HEK293 (cell line): Measurements from ENCODE around the gene LRRC27.

ENCODE experiments used
- CTCF ChIA-PET: fragments of 350-600 bp; formaldehyde crosslinking; extraction: SDS; loops from one replicate; lab custom pipeline; 2021; ENCODE audit warnings: antibody characterized with exemption; lab: Yijun Ruan, JAX
- POLR2A ChIA-PET: fragments of 300-600 bp; formaldehyde crosslinking; extraction: SDS; loops from one replicate; lab custom pipeline; 2020; ENCODE audit warnings: antibody characterized with exemption, inconsistent platforms; lab: Yijun Ruan, JAX
- H3K27ac ChIP-seq: fragments of 200-500 bp; sonication (Bioruptor generic); 2 replicates; pipeline ENCODE4 v1.5.1; 2014; ENCODE audit warnings: low read depth, low read length, control low read depth, inconsistent platforms; ENCODE audit errors: extremely low read depth
- H3K36me3 ChIP-seq, 2 experiments: fragments of 200-500 bp in 1 of 2; sonication (Bioruptor generic) in 1 of 2; 1 replicate in 1 of 2; 2 replicates in 1 of 2; pipeline ENCODE4 v1.5.1; 2014 to 2017; ENCODE audit warnings: inconsistent platforms in 2 of 2, low read length in 2 of 2; ENCODE audit not compliant: control insufficient read depth in 2 of 2, insufficient read depth in 1 of 2
- H3K4me1 ChIP-seq: fragments of 200-500 bp; sonication (Bioruptor generic); 2 replicates; pipeline ENCODE4 v1.5.1; 2014; ENCODE audit warnings: mild to moderate bottlenecking, low read length, inconsistent platforms; ENCODE audit not compliant: control insufficient read depth, insufficient read depth
- H3K4me3 ChIP-seq: 2 replicates; pipeline ENCODE4 v1.5.1; 2011; ENCODE audit warnings: low read depth, mild to moderate bottlenecking, control low read depth, low read length, moderate library complexity
- H3K9me3 ChIP-seq: fragments of 200-500 bp; sonication (Bioruptor generic); 2 replicates; pipeline ENCODE4 v1.5.1; 2014; ENCODE audit warnings: low read depth, low read length, inconsistent platforms; ENCODE audit not compliant: control insufficient read depth, insufficient read depth
- GLI2 ChIP-seq: fragments of 450-650 bp; formaldehyde crosslinking; IDR thresholded peaks from 2 replicates; pipeline ENCODE4; 2017; ENCODE audit warnings: missing biosample characterization, missing genetic modification characterization, low read depth, borderline replicate concordance
- REPIN1 ChIP-seq: fragments of 450-650 bp; formaldehyde crosslinking; IDR thresholded peaks from 2 replicates; pipeline ENCODE4 v1.5.1; 2017; ENCODE audit warnings: missing biosample characterization, missing genetic modification characterization, low read depth
- SCRT1 ChIP-seq: fragments of 450-650 bp; formaldehyde crosslinking; IDR thresholded peaks from 2 replicates; pipeline ENCODE4 v1.5.1; 2016; ENCODE audit warnings: missing biosample characterization, missing genetic modification characterization, borderline replicate concordance
- SP2 ChIP-seq: fragments of 450-650 bp; formaldehyde crosslinking; IDR thresholded peaks from 2 replicates; pipeline ENCODE4 v1.5.1; 2016; ENCODE audit warnings: missing biosample characterization, missing genetic modification characterization
- ZFP37 ChIP-seq: fragments of 450-650 bp; formaldehyde crosslinking; IDR thresholded peaks from 2 replicates; pipeline ENCODE4 v1.5.1; 2016; ENCODE audit warnings: missing biosample characterization, missing genetic modification characterization
- ZIC2 ChIP-seq: fragments of 450-650 bp; formaldehyde crosslinking; IDR thresholded peaks from 2 replicates; pipeline ENCODE4 v1.5.1; 2016; ENCODE audit warnings: missing biosample characterization, missing genetic modification characterization
- ZNF239 ChIP-seq: fragments of 450-650 bp; formaldehyde crosslinking; IDR thresholded peaks from 2 replicates; pipeline ENCODE4 v1.5.1; 2016; ENCODE audit warnings: missing biosample characterization, missing genetic modification characterization
- ZNF341 ChIP-seq: fragments of 450-650 bp; formaldehyde crosslinking; IDR thresholded peaks from 2 replicates; pipeline ENCODE4; 2016; ENCODE audit warnings: low read depth, missing biosample characterization, missing genetic modification characterization
- ZNF426 ChIP-seq: fragments of 450-650 bp; formaldehyde crosslinking; IDR thresholded peaks from 2 replicates; pipeline ENCODE4 v1.5.1; 2017; ENCODE audit warnings: missing biosample characterization, missing genetic modification characterization, mild to moderate bottlenecking, inconsistent platforms, moderate library complexity
- ZNF514 ChIP-seq: fragments of 450-650 bp; formaldehyde crosslinking; IDR thresholded peaks from 2 replicates; pipeline ENCODE4 v1.5.1; 2016; ENCODE audit warnings: missing biosample characterization, missing genetic modification characterization
- ZNF548 ChIP-seq: fragments of 450-650 bp; formaldehyde crosslinking; IDR thresholded peaks from 2 replicates; pipeline ENCODE4 v1.5.1; 2016; ENCODE audit warnings: missing biosample characterization, missing genetic modification characterization
- ZNF560 ChIP-seq: fragments of 450-650 bp; formaldehyde crosslinking; IDR thresholded peaks from 2 replicates; pipeline ENCODE4 v1.5.1; 2017; ENCODE audit warnings: missing biosample characterization, missing genetic modification characterization, borderline replicate concordance
- ZNF664 ChIP-seq: fragments of 450-650 bp; formaldehyde crosslinking; IDR thresholded peaks from 2 replicates; pipeline ENCODE4 v1.5.1; 2016; ENCODE audit warnings: missing biosample characterization, missing genetic modification characterization
- TF ChIP-seq, protein P1 (sequence below): fragments of 450-650 bp; formaldehyde crosslinking; IDR thresholded peaks from 2 replicates; pipeline ENCODE4 v1.5.1; 2016; ENCODE audit warnings: missing biosample characterization, missing genetic modification characterization
- TF ChIP-seq, protein P2 (sequence below): fragments of 450-650 bp; formaldehyde crosslinking; conservative IDR thresholded peaks from 2 replicates; pipeline ENCODE4 v1.5.1; 2016; ENCODE audit warnings: low read depth, missing biosample characterization, missing genetic modification characterization
- TF ChIP-seq, protein P3 (sequence below): fragments of 450-650 bp; formaldehyde crosslinking; IDR thresholded peaks from 2 replicates; pipeline ENCODE4 v1.5.1; 2016; ENCODE audit warnings: missing biosample characterization, missing genetic modification characterization
- TF ChIP-seq, protein P4 (sequence below): fragments of 450-650 bp; formaldehyde crosslinking; optimal IDR thresholded peaks from 2 replicates; pipeline ENCODE3; 2016; ENCODE audit warnings: missing biosample characterization, mild to moderate bottlenecking, missing genetic modification characterization

The LRRC27 gene

DNA sequence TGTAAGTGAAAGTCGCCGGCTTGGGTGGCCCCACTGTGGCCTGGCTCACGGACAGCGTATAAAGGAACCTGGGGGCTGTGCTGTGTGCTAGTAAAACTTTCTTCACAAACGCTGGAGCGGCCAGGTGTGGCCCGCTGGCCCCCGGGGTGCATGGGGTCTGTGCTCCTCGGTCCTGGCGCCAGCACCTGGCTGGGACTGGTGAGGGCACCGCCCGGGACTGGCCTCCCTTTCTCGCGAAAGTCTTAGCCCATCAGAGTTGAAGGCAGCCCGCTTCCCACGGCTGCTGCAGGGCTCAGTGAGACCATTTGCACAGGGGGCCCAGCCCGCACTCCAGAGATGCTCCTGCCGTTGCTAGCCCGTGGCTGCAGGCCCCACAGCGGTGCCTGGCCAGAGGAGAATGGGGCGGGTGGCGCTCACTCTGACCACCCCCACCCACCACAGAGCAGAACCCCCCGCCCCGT, 70.8 kb downstream of the LRRC27 start:
- TF ChIP-seq, protein P1, sequence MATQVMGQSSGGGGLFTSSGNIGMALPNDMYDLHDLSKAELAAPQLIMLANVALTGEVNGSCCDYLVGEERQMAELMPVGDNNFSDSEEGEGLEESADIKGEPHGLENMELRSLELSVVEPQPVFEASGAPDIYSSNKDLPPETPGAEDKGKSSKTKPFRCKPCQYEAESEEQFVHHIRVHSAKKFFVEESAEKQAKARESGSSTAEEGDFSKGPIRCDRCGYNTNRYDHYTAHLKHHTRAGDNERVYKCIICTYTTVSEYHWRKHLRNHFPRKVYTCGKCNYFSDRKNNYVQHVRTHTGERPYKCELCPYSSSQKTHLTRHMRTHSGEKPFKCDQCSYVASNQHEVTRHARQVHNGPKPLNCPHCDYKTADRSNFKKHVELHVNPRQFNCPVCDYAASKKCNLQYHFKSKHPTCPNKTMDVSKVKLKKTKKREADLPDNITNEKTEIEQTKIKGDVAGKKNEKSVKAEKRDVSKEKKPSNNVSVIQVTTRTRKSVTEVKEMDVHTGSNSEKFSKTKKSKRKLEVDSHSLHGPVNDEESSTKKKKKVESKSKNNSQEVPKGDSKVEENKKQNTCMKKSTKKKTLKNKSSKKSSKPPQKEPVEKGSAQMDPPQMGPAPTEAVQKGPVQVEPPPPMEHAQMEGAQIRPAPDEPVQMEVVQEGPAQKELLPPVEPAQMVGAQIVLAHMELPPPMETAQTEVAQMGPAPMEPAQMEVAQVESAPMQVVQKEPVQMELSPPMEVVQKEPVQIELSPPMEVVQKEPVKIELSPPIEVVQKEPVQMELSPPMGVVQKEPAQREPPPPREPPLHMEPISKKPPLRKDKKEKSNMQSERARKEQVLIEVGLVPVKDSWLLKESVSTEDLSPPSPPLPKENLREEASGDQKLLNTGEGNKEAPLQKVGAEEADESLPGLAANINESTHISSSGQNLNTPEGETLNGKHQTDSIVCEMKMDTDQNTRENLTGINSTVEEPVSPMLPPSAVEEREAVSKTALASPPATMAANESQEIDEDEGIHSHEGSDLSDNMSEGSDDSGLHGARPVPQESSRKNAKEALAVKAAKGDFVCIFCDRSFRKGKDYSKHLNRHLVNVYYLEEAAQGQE (tag by site-specific recombination), result no peak
- TF ChIP-seq ZNF426 (tag by site-specific recombination), result no peak
- ChIA-PET CTCF (interaction anchor here (0.6 kb wide), 1 partner anchor 252 kb away, joined by 3 read pairs; no protein-coding TSS in a partner anchor), POLR2A (no interaction called here)
- Histone ChIP-seq H3K36me3 (peaks cover 0 to 21% of the 10 kb centered on the region in 2 experiments; a peak in 1 of 3 replicates), H3K27ac (no peak overlapping the region), H3K4me3 (no peak overlapping the region), H3K4me1 (no peaks in the 10 kb centered on the region; the same call in 1 of the 2 replicates), H3K9me3 (no peaks in the 10 kb centered on the region)

DNA sequence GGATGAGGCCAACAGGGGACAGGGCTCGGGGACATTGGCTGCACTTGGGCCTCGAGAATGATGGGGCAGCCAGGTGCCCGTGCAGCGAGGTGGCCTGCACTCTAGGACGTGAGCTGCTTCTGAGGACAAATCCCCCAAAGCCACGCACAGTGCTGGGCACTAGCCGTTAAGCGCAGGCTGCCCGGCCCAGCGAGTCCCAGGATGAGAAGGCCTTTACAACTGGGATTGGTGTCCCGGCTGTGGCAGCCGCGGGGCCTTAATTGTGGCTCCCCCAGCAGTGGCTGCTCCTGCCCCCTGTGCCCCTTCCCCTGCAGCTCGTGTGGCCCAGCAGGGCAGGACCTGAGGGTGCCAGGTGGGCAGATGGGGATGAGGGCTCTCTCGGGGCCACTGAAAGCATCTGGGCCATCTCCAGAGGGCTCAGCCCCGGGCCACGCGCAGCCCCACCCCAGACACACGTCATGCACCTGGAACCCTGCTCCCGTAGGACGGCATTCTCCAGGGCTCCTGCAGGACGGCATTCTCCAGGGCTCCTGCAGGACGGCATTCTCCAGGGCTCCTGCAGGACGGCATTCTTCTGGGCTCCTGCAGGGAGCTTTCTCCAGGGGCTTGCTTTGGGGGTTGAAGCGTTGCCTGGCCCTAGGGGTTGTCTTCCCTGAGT, 71.6 kb downstream of the LRRC27 start:
- TF ChIP-seq ZNF548 (tag by site-specific recombination), result peak; percentile 28; the same call in 1 of the 2 replicates
- TF ChIP-seq ZIC2 (tag by site-specific recombination), result 0 out of 2 replicates have a peak, but pooled peaks have one; percentile 19
- TF ChIP-seq, protein P2, sequence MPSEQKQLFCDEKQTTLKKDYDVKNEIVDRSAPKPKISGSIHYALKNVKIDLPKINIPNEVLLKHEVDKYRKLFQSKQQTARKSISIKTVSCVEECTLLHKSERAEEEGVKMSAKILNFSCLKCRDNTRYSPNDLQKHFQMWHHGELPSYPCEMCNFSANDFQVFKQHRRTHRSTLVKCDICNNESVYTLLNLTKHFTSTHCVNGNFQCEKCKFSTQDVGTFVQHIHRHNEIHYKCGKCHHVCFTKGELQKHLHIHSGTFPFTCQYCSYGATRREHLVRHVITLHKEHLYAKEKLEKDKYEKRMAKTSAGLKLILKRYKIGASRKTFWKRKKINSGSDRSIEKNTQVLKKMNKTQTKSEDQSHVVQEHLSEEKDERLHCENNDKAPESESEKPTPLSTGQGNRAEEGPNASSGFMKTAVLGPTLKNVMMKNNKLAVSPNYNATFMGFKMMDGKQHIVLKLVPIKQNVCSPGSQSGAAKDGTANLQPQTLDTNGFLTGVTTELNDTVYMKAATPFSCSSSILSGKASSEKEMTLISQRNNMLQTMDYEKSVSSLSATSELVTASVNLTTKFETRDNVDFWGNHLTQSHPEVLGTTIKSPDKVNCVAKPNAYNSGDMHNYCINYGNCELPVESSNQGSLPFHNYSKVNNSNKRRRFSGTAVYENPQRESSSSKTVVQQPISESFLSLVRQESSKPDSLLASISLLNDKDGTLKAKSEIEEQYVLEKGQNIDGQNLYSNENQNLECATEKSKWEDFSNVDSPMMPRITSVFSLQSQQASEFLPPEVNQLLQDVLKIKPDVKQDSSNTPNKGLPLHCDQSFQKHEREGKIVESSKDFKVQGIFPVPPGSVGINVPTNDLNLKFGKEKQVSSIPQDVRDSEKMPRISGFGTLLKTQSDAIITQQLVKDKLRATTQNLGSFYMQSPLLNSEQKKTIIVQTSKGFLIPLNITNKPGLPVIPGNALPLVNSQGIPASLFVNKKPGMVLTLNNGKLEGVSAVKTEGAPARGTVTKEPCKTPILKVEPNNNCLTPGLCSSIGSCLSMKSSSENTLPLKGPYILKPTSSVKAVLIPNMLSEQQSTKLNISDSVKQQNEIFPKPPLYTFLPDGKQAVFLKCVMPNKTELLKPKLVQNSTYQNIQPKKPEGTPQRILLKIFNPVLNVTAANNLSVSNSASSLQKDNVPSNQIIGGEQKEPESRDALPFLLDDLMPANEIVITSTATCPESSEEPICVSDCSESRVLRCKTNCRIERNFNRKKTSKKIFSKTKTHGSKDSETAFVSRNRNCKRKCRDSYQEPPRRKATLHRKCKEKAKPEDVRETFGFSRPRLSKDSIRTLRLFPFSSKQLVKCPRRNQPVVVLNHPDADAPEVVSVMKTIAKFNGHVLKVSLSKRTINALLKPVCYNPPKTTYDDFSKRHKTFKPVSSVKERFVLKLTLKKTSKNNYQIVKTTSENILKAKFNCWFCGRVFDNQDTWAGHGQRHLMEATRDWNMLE (tag by site-specific recombination), result no peak
- Histone ChIP-seq H3K4me1 (no peaks in the 10 kb centered on the region), H3K4me3 (no peak overlapping the region), H3K9me3 (no peaks in the 10 kb centered on the region), H3K27ac (no peak overlapping the region), H3K36me3 (peaks cover 0 to 21% of the 10 kb centered on the region in 2 experiments; a peak in 1 of 3 replicates)
- CTCF ChIA-PET, result no interaction called here
- POLR2A ChIA-PET, result no interaction called here

DNA sequence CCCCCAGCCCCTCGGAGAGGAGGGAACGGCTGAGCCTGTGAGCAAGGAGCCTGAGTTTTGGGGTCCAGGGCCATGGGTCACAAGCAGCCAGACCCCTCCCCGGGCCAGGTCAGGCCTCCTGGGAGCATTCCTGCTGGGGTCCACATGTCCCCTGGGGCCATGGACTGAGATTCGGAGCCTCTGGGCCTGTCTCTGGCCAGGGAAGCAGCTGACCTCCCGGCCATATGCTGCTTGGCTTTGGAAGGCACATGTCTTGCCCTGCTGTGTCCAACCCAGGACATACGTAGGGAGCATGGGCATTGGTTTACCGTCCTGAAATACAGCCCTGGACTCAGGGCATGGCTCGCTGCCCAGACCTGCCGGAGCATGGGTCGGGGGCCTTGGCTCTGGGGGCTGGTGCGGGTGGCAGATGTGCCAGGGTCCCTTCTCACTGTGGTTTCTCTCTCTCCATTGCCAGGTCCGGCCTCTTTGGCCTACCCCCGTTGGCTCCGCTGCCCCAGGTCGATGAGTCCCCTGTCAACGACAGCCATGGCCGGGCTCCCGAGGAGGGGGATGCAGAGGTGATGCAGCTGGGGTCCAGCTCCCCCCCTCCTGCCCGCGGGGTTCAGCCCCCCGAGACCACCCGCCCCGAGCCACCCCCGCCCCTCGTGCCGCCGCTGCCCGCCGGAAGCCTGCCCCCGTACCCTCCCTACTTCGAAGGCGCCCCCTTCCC, 72.3 kb downstream of the LRRC27 start:
- no peak overlapping the region for H3K4me3 ChIP-seq
- POLR2A ChIA-PET, result no interaction called here
- CTCF ChIA-PET, result interaction anchor here (1.6 kb wide), 1 partner anchor 43 kb away, joined by 3 read pairs; no protein-coding TSS in a partner anchor
- H3K36me3 ChIP-seq, result peaks cover 0 to 21% of the 10 kb centered on the region in 2 experiments; a peak in 1 of 3 replicates
- H3K9me3 ChIP-seq, result no peaks in the 10 kb centered on the region
- no peak overlapping the region for H3K27ac ChIP-seq
- H3K4me1 ChIP-seq, result no peaks in the 10 kb centered on the region
- no peak for TF ChIP-seq REPIN1 (tag by site-specific recombination)
- TF ChIP-seq SP2 (tag by site-specific recombination), result no peak
- no peak for TF ChIP-seq ZNF341
- TF ChIP-seq ZNF239 (tag by site-specific recombination), result no peak
- TF ChIP-seq, protein P3, sequence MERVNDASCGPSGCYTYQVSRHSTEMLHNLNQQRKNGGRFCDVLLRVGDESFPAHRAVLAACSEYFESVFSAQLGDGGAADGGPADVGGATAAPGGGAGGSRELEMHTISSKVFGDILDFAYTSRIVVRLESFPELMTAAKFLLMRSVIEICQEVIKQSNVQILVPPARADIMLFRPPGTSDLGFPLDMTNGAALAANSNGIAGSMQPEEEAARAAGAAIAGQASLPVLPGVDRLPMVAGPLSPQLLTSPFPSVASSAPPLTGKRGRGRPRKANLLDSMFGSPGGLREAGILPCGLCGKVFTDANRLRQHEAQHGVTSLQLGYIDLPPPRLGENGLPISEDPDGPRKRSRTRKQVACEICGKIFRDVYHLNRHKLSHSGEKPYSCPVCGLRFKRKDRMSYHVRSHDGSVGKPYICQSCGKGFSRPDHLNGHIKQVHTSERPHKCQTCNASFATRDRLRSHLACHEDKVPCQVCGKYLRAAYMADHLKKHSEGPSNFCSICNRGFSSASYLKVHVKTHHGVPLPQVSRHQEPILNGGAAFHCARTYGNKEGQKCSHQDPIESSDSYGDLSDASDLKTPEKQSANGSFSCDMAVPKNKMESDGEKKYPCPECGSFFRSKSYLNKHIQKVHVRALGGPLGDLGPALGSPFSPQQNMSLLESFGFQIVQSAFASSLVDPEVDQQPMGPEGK, result no peak
- TF ChIP-seq ZNF560, result no peak
- TF ChIP-seq, protein P4, sequence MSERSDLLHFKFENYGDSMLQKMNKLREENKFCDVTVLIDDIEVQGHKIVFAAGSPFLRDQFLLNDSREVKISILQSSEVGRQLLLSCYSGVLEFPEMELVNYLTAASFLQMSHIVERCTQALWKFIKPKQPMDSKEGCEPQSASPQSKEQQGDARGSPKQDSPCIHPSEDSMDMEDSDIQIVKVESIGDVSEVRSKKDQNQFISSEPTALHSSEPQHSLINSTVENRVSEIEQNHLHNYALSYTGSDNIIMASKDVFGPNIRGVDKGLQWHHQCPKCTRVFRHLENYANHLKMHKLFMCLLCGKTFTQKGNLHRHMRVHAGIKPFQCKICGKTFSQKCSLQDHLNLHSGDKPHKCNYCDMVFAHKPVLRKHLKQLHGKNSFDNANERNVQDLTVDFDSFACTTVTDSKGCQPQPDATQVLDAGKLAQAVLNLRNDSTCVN (tag by site-specific recombination), result no peak
- no peak for TF ChIP-seq ZFP37 (tag by site-specific recombination)
- no peak for TF ChIP-seq SCRT1 (tag by site-specific recombination)
- TF ChIP-seq ZNF664 (tag by site-specific recombination), result no peak
- no peak for TF ChIP-seq GLI2 (tag by site-specific recombination)
- TF ChIP-seq ZNF514 (tag by site-specific recombination), result no peak
